Vagina (tissue), 2 donors: Measurements from ENCODE around the gene CAMTA2.

Experiments
- POLR2A ChIP-seq, 2 donors: fragments of 450-650 bp; IDR thresholded peaks; one replicate each; pipeline ENCODE4 v1.6.1; 2017; ENCODE audit warnings: antibody characterized with exemption in 2 of 2, mild to moderate bottlenecking in 2 of 2, moderate library complexity in 2 of 2
- POLR2AphosphoS5 ChIP-seq, 2 donors: sonication (generic); formaldehyde crosslinking; IDR thresholded peaks; one replicate each; pipeline ENCODE4 v1.9.0; 2017; ENCODE audit warnings: antibody characterized with exemption in 2 of 2, mild to moderate bottlenecking in 2 of 2, low read depth in 1 of 2; ENCODE audit not compliant: insufficient read depth in 1 of 2
- TF ChIP-seq, protein P1 (sequence below), 3 experiments: fragments of 450-650 bp in 2 of 3; fragments of 200-600 bp in 1 of 3; sonication (generic) in 1 of 3; IDR thresholded peaks; one replicate each; pipeline ENCODE4 v1.5.1; 2017 to 2019; ENCODE audit warnings: antibody characterized with exemption in 3 of 3, mild to moderate bottlenecking in 2 of 3, moderate library complexity in 2 of 3

DNA sequence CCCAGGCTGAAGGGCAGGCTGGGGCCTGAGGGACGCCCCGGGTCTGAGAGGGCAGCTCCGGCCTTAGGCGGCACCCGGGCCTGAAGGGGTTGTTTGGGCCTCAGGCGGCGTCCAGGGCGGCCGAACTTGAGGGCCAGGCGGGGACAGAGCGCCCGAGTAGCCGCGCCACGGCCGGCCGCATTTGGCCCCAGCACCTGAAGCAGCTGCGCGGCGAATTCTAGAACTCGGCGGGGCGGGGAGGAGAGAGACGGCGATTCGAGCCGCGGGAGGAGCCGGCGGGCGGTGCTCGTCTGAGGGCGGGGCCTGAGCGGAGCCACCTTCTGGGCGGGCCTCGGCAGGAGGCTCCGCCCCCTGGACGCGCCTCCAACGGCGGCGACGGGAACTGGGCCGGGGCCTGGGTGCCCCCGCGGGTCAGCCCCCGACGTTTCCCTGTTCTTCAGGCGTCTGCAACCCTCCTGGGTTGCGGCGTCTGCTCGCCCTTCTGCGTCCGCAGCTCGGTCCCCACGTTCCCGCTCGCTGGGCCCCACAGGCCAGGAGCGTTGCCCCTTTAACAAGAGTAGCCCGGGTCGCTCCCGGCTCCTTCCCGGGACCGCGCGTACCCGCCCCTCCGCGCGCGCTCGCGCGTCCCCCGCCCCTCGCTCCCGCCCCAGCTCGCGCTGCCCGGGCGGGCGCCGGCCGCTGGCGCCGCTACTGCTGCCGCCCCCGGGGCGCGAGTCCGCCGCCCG is 10.0 kb upstream of the CAMTA2 start, which contains the start of the genes INCA1 and KIF1C:
- peak; percentile 35 to 85 for TF ChIP-seq POLR2AphosphoS5 (IDR thresholded peaks at IDR 0.05; ENCODE audit: insufficient read depth in 1 of 2, low read depth in 1 of 2)
- TF ChIP-seq, protein P1, sequence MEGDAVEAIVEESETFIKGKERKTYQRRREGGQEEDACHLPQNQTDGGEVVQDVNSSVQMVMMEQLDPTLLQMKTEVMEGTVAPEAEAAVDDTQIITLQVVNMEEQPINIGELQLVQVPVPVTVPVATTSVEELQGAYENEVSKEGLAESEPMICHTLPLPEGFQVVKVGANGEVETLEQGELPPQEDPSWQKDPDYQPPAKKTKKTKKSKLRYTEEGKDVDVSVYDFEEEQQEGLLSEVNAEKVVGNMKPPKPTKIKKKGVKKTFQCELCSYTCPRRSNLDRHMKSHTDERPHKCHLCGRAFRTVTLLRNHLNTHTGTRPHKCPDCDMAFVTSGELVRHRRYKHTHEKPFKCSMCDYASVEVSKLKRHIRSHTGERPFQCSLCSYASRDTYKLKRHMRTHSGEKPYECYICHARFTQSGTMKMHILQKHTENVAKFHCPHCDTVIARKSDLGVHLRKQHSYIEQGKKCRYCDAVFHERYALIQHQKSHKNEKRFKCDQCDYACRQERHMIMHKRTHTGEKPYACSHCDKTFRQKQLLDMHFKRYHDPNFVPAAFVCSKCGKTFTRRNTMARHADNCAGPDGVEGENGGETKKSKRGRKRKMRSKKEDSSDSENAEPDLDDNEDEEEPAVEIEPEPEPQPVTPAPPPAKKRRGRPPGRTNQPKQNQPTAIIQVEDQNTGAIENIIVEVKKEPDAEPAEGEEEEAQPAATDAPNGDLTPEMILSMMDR (IDR thresholded peaks at IDR 0.05), result peak in 1 of 3 experiments; percentile 27
- peak in 1 of 2 donors; percentile 66 for TF ChIP-seq POLR2A (IDR thresholded peaks at IDR 0.05)
